IMR-90 (cell line): Measurements from ENCODE around the gene MARCKSL1. TPM values are rescaled to one million over a fixed set of nuclear protein-coding genes. Genes with fewer than 3 reads are reported as not detected.

Experiments
- ATAC-seq: fragments of 200-7000 bp; cut with Tn5 transposase; 2 replicates; pipeline ENCODE4 v1.9.1; 2020; ENCODE audit warnings: low read depth, mild to moderate bottlenecking, moderate library complexity
- Bru-seq: library from RNA; stranded (reverse); fragments of 400-500 nt; gene quantifications from one replicate; lab custom pipeline; 2021; lab: Mats Ljungman, UMichigan
- BruChase-seq, 2 experiments: library from RNA; stranded (reverse); fragments of 400-500 nt; gene quantifications; one replicate each; lab custom pipeline; 2021; lab: Mats Ljungman, UMichigan
- BruUV-seq: library from RNA; stranded (reverse); fragments of 400-500 nt; replicated peaks from 2 replicates; lab custom pipeline; 2021; lab: Mats Ljungman, UMichigan
- CTCF ChIA-PET: fragments of 300-600 bp; formaldehyde crosslinking; extraction: SDS; loops from one replicate; lab custom pipeline; 2021; ENCODE audit warnings: antibody characterized with exemption; lab: Yijun Ruan, JAX
- POLR2A ChIA-PET: fragments of 300-600 bp; sonication (Branson Sonifier 250); formaldehyde crosslinking; loops from one replicate; lab custom pipeline; 2022; ENCODE audit warnings: antibody characterized with exemption; ENCODE audit not compliant: unreplicated experiment; lab: Charles Lee
- DNase-seq: peaks from one replicate; pipeline ENCODE4 v3.0.0; 2013
- H2AFZ ChIP-seq: replicated peaks from 2 replicates; pipeline ENCODE3; 2013; ENCODE audit warnings: low read length, mild to moderate bottlenecking; ENCODE audit not compliant: poor library complexity
- H2AK5ac ChIP-seq: 2 replicates; pipeline ENCODE4 v1.6.1; 2013; ENCODE audit warnings: low read depth, low read length, inconsistent platforms
- H2AK9ac ChIP-seq: replicated peaks from 2 replicates; pipeline ENCODE3; 2013; ENCODE audit warnings: mild to moderate bottlenecking, low read depth, low read length, moderate library complexity; ENCODE audit not compliant: poor library complexity
- H2BK120ac ChIP-seq: 2 replicates; pipeline ENCODE4 v1.6.1; 2013; ENCODE audit warnings: low read depth, low read length, inconsistent platforms
- H2BK15ac ChIP-seq: 3 replicates; pipeline ENCODE4 v1.6.1; 2013; ENCODE audit warnings: low read depth, low read length, inconsistent platforms
- H2BK20ac ChIP-seq: 2 replicates; pipeline ENCODE4 v1.6.1; 2013; ENCODE audit warnings: low read depth, mild to moderate bottlenecking, inconsistent platforms, low read length, moderate library complexity
- H2BK5ac ChIP-seq: 2 replicates; pipeline ENCODE4 v1.6.1; 2013; ENCODE audit warnings: mild to moderate bottlenecking, low read depth, low read length, inconsistent platforms; ENCODE audit not compliant: poor library complexity, severe bottlenecking
- H3K14ac ChIP-seq: replicated peaks from 2 replicates; pipeline ENCODE4 v1.6.1; 2013; ENCODE audit warnings: low read depth, low read length, inconsistent platforms
- H3K18ac ChIP-seq: 2 replicates; pipeline ENCODE4 v1.6.1; 2013; ENCODE audit warnings: low read depth, low read length, control low read depth
- H3K23ac ChIP-seq: 2 replicates; pipeline ENCODE4 v1.6.1; 2013; ENCODE audit warnings: low read depth, low read length, inconsistent platforms
- H3K27ac ChIP-seq: 2 replicates; pipeline ENCODE4 v1.5.1; 2013; ENCODE audit warnings: mild to moderate bottlenecking, control low read depth, low read length; ENCODE audit not compliant: insufficient read depth
- H3K27me3 ChIP-seq: 2 replicates; pipeline ENCODE4 v1.6.1; 2013; ENCODE audit warnings: low read length; ENCODE audit not compliant: control insufficient read depth, insufficient read depth
- H3K36me3 ChIP-seq: 2 replicates; pipeline ENCODE4 v1.6.1; 2013; ENCODE audit warnings: low read length, mixed read lengths; ENCODE audit not compliant: control insufficient read depth, insufficient read depth
- H3K4ac ChIP-seq: 2 replicates; pipeline ENCODE4 v1.6.1; 2013; ENCODE audit warnings: low read depth, low read length, inconsistent platforms
- H3K4me1 ChIP-seq: 2 replicates; pipeline ENCODE4 v1.6.1; 2013; ENCODE audit warnings: low read length, mixed read lengths; ENCODE audit not compliant: control insufficient read depth, insufficient read depth
- H3K4me2 ChIP-seq: 2 replicates; pipeline ENCODE4 v1.6.1; 2013; ENCODE audit warnings: low read depth, mild to moderate bottlenecking, control low read depth, low read length, moderate library complexity
- H3K4me3 ChIP-seq: 2 replicates; pipeline ENCODE4 v1.5.1; 2013; ENCODE audit warnings: low read depth, mild to moderate bottlenecking, control low read depth, low read length, moderate library complexity; ENCODE audit not compliant: insufficient read depth
- H3K56ac ChIP-seq: 2 replicates; pipeline ENCODE4 v1.6.1; 2013; ENCODE audit warnings: low read length, inconsistent platforms; ENCODE audit not compliant: insufficient read depth; ENCODE audit errors: extremely low read depth
- H3K79me1 ChIP-seq, 2 experiments: 2 replicates each; pipeline ENCODE4 v1.6.1; 2013; ENCODE audit warnings: low read length in 2 of 2, inconsistent platforms in 1 of 2, low read depth in 1 of 2
- H3K9ac ChIP-seq: 2 replicates; pipeline ENCODE4 v1.6.1; 2013; ENCODE audit warnings: low read depth, low read length, control low read depth
- H3K9me1 ChIP-seq: 2 replicates; pipeline ENCODE4 v1.6.1; 2013; ENCODE audit warnings: low read length, inconsistent platforms; ENCODE audit not compliant: insufficient read depth
- H3K9me3 ChIP-seq: 2 replicates; pipeline ENCODE4 v1.6.1; 2013; ENCODE audit warnings: low read length; ENCODE audit not compliant: control insufficient read depth, insufficient read depth
- H4K20me1 ChIP-seq: 2 replicates; pipeline ENCODE4 v1.6.1; 2013; ENCODE audit warnings: low read length, inconsistent platforms; ENCODE audit not compliant: insufficient read depth
- H4K5ac ChIP-seq: 2 replicates; pipeline ENCODE4 v1.6.1; 2013; ENCODE audit warnings: mild to moderate bottlenecking, low read depth, low read length, control low read depth
- H4K8ac ChIP-seq, 2 experiments: 2 replicates each; pipeline ENCODE4 v1.6.1; 2013; ENCODE audit warnings: low read depth in 2 of 2, low read length in 2 of 2, control low read depth in 1 of 2, inconsistent platforms in 1 of 2
- H4K91ac ChIP-seq: 2 replicates; pipeline ENCODE4 v1.6.1; 2013; ENCODE audit warnings: low read depth, low read length, inconsistent platforms; ENCODE audit not compliant: insufficient read depth
- CHD1 ChIP-seq: IDR thresholded peaks from 2 replicates; pipeline ENCODE4 v1.6.1; 2012; ENCODE audit warnings: low read depth, low read length, improper control_type of control experiment
- CTCF ChIP-seq: conservative IDR thresholded peaks from 2 replicates; pipeline ENCODE4 v1.5.1; 2012; ENCODE audit warnings: mild to moderate bottlenecking, low read depth, low read length, improper control_type of control experiment
- MAZ ChIP-seq: IDR thresholded peaks from 2 replicates; pipeline ENCODE4 v1.6.1; 2012; ENCODE audit warnings: low read depth, mild to moderate bottlenecking, low read length, improper control_type of control experiment, moderate library complexity, borderline replicate concordance
- POLR2A ChIP-seq: IDR thresholded peaks from 2 replicates; pipeline ENCODE4 v1.6.1; 2012; ENCODE audit warnings: mild to moderate bottlenecking, low read depth, low read length
- WGBS, 2 experiments: methylation state at CpG; one replicate each; pipeline versions ENCODE4 v1.1.5 to v1.1.7; 2013; ENCODE audit warnings: missing lambda C conversion rate in 2 of 2; ENCODE audit not compliant: insufficient read length in 1 of 2; ENCODE audit errors: extremely low coverage in 2 of 2; 5-methylcytosine and 5-hydroxymethylcytosine counted together
- dilution Hi-C: fragments of 300-500 bp; cut with HindIII; formaldehyde crosslinking; loops from one replicate; pipeline ENCODE4 v1.14.3; 2018; ENCODE audit warnings: low sequenced_read_pairs; ENCODE audit not compliant: unreplicated experiment
- in situ Hi-C: fragments of 300-500 bp; cut with MboI; formaldehyde crosslinking; loops from 3 replicates; pipeline ENCODE4 v1.14.3; 2019; ENCODE audit warnings: low sequenced_read_pairs, inconsistent platforms, mixed read lengths
- intact Hi-C: fragments of 100-400 bp; cut with micrococcal nuclease; formaldehyde crosslinking; loops from 2 replicates; pipeline ENCODE4 v1.10.0; 2022
- long read RNA-seq: library from polyadenylated mRNA; unstranded; transcript quantifications from one replicate; pipeline ENCODE4 v2.0.0, GENCODE V29; 2021; ENCODE audit not compliant: unreplicated experiment
- polyA plus RNA-seq, 3 experiments: library from polyadenylated mRNA; depleted of rRNA; stranded (reverse); fragments of >200 nt; gene quantifications; 2 replicates each; pipeline ENCODE4 v1.2.3, GENCODE V29; 2012; ENCODE audit warnings: low replicate concordance in 1 of 3
- total RNA-seq: library from RNA; depleted of rRNA; stranded (reverse); fragments of >200 nt; gene quantifications from 2 replicates; pipeline ENCODE4 v1.2.3, GENCODE V29; 2012; rRNA removed

Gene MARCKSL1
- 34.7 and 37.5 TPM in 2 replicates for total RNA-seq
- 199 and 218 TPM in 2 replicates for polyA plus RNA-seq (2012; rRNA removed)
- 217 and 260 TPM in 2 replicates for polyA plus RNA-seq (2012; cell fraction: cytosol; rRNA removed)
- polyA plus RNA-seq (2012; cell fraction: nucleus; rRNA removed; ENCODE audit: low replicate concordance), result 68.1 and 74.1 TPM in 2 replicates
- Bru-seq, nascent RNA, result percentile 85 among the genes with signal in this experiment
- percentile 98 among the genes with signal in this experiment for BruChase-seq, experiment 1, labeled RNA remaining after a 6-hour chase
- BruChase-seq, experiment 2, labeled RNA remaining after a 2-hour chase, result percentile 94 among the genes with signal in this experiment
- long read RNA-seq, transcript MARCKSL1-201 (2 exons, 1,699 nt), result major isoform, 588 of 624 reads
- long read RNA-seq, partial matches to known transcripts, result 0 of 624 reads
- long read RNA-seq, other reads (novel, unspliced or antisense), result 36 of 624 reads

GRCh38 chr1:32335790-32336590, at the start of gene MARCKSL1:
TSS of gene MARCKSL1 (minus strand) at chr1:32336233. CDS start at chr1:32336033, 200 bp downstream.
- H2BK20ac ChIP-seq, result no peak within 1 kb of the TSS
- H2AFZ ChIP-seq, result peak within 1 kb of the TSS; percentile 89
- no peaks in the 10 kb centered on the region for H3K27me3 ChIP-seq
- H2BK15ac ChIP-seq, result no peak within 1 kb of the TSS
- peak within 1 kb of the TSS; percentile 71 for H2BK5ac ChIP-seq
- peak within 1 kb of the TSS in 1 of 2 experiments; percentile 58; a peak in 1 of 4 replicates for H4K8ac ChIP-seq
- H3K27ac ChIP-seq, result peak within 1 kb of the TSS; percentile 85
- in situ Hi-C loops (no loop called here), intact Hi-C loops (loop anchor here (1.0 to 5.0 kb wide), 2 partner anchors 15 to 56 kb away; partner anchors contain the start of gene BSDC1), dilution Hi-C loops (no loop called here)
- peaks cover 34% of the 10 kb centered on the region for H4K20me1 ChIP-seq
- H3K14ac ChIP-seq, result peak within 1 kb of the TSS; percentile 85; the same call in 1 of the 2 replicates
- peak; percentile 55 for DNase-seq
- H3K9me3 ChIP-seq, result no peaks in the 10 kb centered on the region
- H3K4me2 ChIP-seq, result peak within 1 kb of the TSS; percentile 95
- peak within 1 kb of the TSS; percentile 85 for H3K4me3 ChIP-seq
- H3K9ac ChIP-seq, result peak within 1 kb of the TSS; percentile 81
- peak within 1 kb of the TSS; percentile 97 for H2AK9ac ChIP-seq
- POLR2A ChIA-PET, result interaction anchor here (0.5 to 1.0 kb wide), 4 partner anchors 9 to 447 kb away, joined by 3 to 5 read pairs (median 3); no protein-coding TSS in a partner anchor
- peak within 1 kb of the TSS; percentile 66; the same call in 1 of the 2 replicates for H2AK5ac ChIP-seq
- H3K4me1 ChIP-seq, result peaks cover 6% of the 10 kb centered on the region
- no peak within 1 kb of the TSS for H4K5ac ChIP-seq
- CTCF ChIA-PET, result interaction anchor here (0.7 kb wide), 1 partner anchor 71 kb away, joined by 3 read pairs; no protein-coding TSS in a partner anchor
- H4K91ac ChIP-seq, result peak within 1 kb of the TSS; percentile 26; the same call in 1 of the 2 replicates
- no TSS peak for BruUV-seq
- peak; percentile 76 for ATAC-seq
- H3K9me1 ChIP-seq, result 0 out of 2 replicates have a peak, but pooled peaks cover 3% of the 10 kb centered on the region
- peak within 1 kb of the TSS; percentile 77 for H3K4ac ChIP-seq
- TF ChIP-seq CTCF (no peak), POLR2A (peak; percentile 99), CHD1 (no peak), MAZ (peak; percentile 50; the same call in 1 of the 2 replicates)
- peaks cover 19 to 39% of the 10 kb centered on the region in 2 experiments; a peak in 3 of 4 replicates for H3K79me1 ChIP-seq
- H3K56ac ChIP-seq, result no peak within 1 kb of the TSS
- H3K18ac ChIP-seq, result no peak within 1 kb of the TSS
- no peak within 1 kb of the TSS; the same call in 1 of the 2 replicates for H2BK120ac ChIP-seq
- peaks cover 33% of the 10 kb centered on the region for H3K36me3 ChIP-seq
- H3K23ac ChIP-seq, result peak within 1 kb of the TSS; percentile 59
- WGBS, 2 experiments, result 2% methylated on average over 41 of the region's 95 CpGs; no CpG with 5 or more reads in 1 of the 2 experiments
